ENCODE measurements around the gene LRRD1.
"Not testable (repeated sequence)": the region's sequence is repeated elsewhere in the genome, so short reads cannot be mapped to it uniquely, and the experiment has no call there.

Gene LRRD1

GRCh38 chr7:92200791-92201190, 21.8 kb upstream of the LRRD1 start:
- peaks cover 48% of the 10 kb centered on the region for H3K36me3 ChIP-seq (ENCODE audit: control insufficient read depth, low read length)
- no peak overlapping the region for H3K27ac ChIP-seq (ENCODE audit: low read depth, low read length)
- no peaks in the 10 kb centered on the region for H3K9me3 ChIP-seq (ENCODE audit: control insufficient read depth, insufficient read depth, low read length)
- TF ChIP-seq EZH2phosphoT487 (IDR thresholded peaks at IDR 0.05; ENCODE audit: borderline replicate concordance, low read length) = no peak
- TF ChIP-seq CTCF (IDR thresholded peaks at IDR 0.05; ENCODE audit: low read depth, low read length, poor library complexity, severe bottlenecking) = peak; percentile 20
- no peak overlapping the region for H3K4me2 ChIP-seq (ENCODE audit: low read length)
- no peaks in the 10 kb centered on the region for H3F3A ChIP-seq (ENCODE audit: control insufficient read depth, insufficient read depth)
- H3K9me2 ChIP-seq (replicated peaks; ENCODE audit: control insufficient read depth, low read length) = no peaks in the 10 kb centered on the region
- no peaks in the 10 kb centered on the region for H4K20me1 ChIP-seq (ENCODE audit: control insufficient read depth, insufficient read depth, low read depth, low read length)
- H3K4me1 ChIP-seq (ENCODE audit: control insufficient read depth, low read length) = no peaks in the 10 kb centered on the region
- H3K4me3 ChIP-seq (ENCODE audit: low read length) = no peak overlapping the region
- no peaks in the 10 kb centered on the region for H3K27me3 ChIP-seq (ENCODE audit: control insufficient read depth, low read length)
- no peaks in the 10 kb centered on the region for H3K79me2 ChIP-seq (ENCODE audit: control insufficient read depth, low read length)

GRCh38 chr7:92192326-92192725, 13.4 kb upstream of the LRRD1 start:
- TF ChIP-seq EZH2phosphoT487 (IDR thresholded peaks at IDR 0.05; ENCODE audit: borderline replicate concordance, low read length) = no peak
- no peak for TF ChIP-seq CTCF (IDR thresholded peaks at IDR 0.05; ENCODE audit: low read depth, low read length, poor library complexity, severe bottlenecking)
- H4K20me1 ChIP-seq (ENCODE audit: control insufficient read depth, insufficient read depth, low read depth, low read length) = no peaks in the 10 kb centered on the region
- H3K27ac ChIP-seq (ENCODE audit: low read depth, low read length) = no peak overlapping the region
- H3K9me2 ChIP-seq (replicated peaks; ENCODE audit: control insufficient read depth, low read length) = no peaks in the 10 kb centered on the region
- no peaks in the 10 kb centered on the region for H3K79me2 ChIP-seq (ENCODE audit: control insufficient read depth, low read length)
- no peaks in the 10 kb centered on the region for H3K36me3 ChIP-seq (ENCODE audit: control insufficient read depth, low read length)
- no peak overlapping the region for H3K4me2 ChIP-seq (ENCODE audit: low read length)
- H3F3A ChIP-seq (ENCODE audit: control insufficient read depth, insufficient read depth) = no peaks in the 10 kb centered on the region
- H3K27me3 ChIP-seq (ENCODE audit: control insufficient read depth, low read length) = no peaks in the 10 kb centered on the region
- peaks cover 10% of the 10 kb centered on the region; the same call in 1 of the 2 replicates for H3K9me3 ChIP-seq (ENCODE audit: control insufficient read depth, insufficient read depth, low read length)
- H3K4me3 ChIP-seq (ENCODE audit: low read length) = no peak overlapping the region
- H3K4me1 ChIP-seq (ENCODE audit: control insufficient read depth, low read length) = no peaks in the 10 kb centered on the region

GRCh38 chr7:92189246-92189645, 10.3 kb upstream of the LRRD1 start:
- H4K20me1 ChIP-seq (ENCODE audit: control insufficient read depth, insufficient read depth, low read depth, low read length); H3K36me3 ChIP-seq (ENCODE audit: control insufficient read depth, low read length); H3K4me3 ChIP-seq (ENCODE audit: low read length); H3K4me2 ChIP-seq (ENCODE audit: low read length); H3F3A ChIP-seq (ENCODE audit: control insufficient read depth, insufficient read depth); H3K27me3 ChIP-seq (ENCODE audit: control insufficient read depth, low read length); H3K79me2 ChIP-seq (ENCODE audit: control insufficient read depth, low read length); H3K27ac ChIP-seq (ENCODE audit: low read depth, low read length); H3K4me1 ChIP-seq (ENCODE audit: control insufficient read depth, low read length); H3K9me2 ChIP-seq (replicated peaks; ENCODE audit: control insufficient read depth, low read length): not testable (repeated sequence)
- peaks cover 10% of the 10 kb centered on the region; the same call in 1 of the 2 replicates for H3K9me3 ChIP-seq (ENCODE audit: control insufficient read depth, insufficient read depth, low read length)

GRCh38 chr7:92184294-92184693, 5.4 kb upstream of the LRRD1 start:
- H3K4me2 ChIP-seq (ENCODE audit: low read length); H3K27ac ChIP-seq (ENCODE audit: low read depth, low read length); H3K79me2 ChIP-seq (ENCODE audit: control insufficient read depth, low read length); H3K9me2 ChIP-seq (replicated peaks; ENCODE audit: control insufficient read depth, low read length); H3K36me3 ChIP-seq (ENCODE audit: control insufficient read depth, low read length); H3K4me1 ChIP-seq (ENCODE audit: control insufficient read depth, low read length); H3K9me3 ChIP-seq (ENCODE audit: control insufficient read depth, insufficient read depth, low read length); H3K27me3 ChIP-seq (ENCODE audit: control insufficient read depth, low read length); H4K20me1 ChIP-seq (ENCODE audit: control insufficient read depth, insufficient read depth, low read depth, low read length); H3K4me3 ChIP-seq (ENCODE audit: low read length): not testable (repeated sequence)
- peaks cover 12% of the 10 kb centered on the region for H3F3A ChIP-seq (ENCODE audit: control insufficient read depth, insufficient read depth)

Data from DOHH2 (cell line).